ENCODE measurements around the gene RECQL. TPM values are rescaled to one million over a fixed set of nuclear protein-coding genes. Genes with fewer than 3 reads are reported as not detected.
A peak's percentile ranks its signal among the peaks of the same experiment; 100 is the strongest.
"Not testable (repeated sequence)": the region's sequence is repeated elsewhere in the genome, so short reads cannot be mapped to it uniquely, and the experiment has no call there.

Gene RECQL
- total RNA-seq, 1 donor from 2014 or later, result 130 TPM

DNA sequence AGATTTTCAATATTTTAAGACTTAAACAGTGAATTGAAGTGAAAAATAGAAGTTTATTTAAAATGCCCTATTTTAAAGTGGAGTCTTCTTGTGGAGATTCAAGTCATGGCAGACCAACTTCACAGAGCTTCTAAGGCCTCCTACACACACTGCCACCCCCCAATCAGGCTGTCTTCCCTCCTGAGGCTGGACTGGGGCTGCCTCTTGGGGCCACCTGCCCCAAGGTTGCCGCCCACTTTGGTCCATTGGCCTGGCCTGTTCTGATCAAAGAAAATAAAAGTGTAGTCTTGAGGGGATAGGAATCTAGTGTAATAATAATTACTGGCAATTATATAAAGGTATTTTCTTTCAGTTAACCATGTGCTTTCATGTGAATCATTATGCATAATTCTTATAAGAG is 1.4 kb upstream of the RECQL start:
- DNase-seq, result no peak

DNA sequence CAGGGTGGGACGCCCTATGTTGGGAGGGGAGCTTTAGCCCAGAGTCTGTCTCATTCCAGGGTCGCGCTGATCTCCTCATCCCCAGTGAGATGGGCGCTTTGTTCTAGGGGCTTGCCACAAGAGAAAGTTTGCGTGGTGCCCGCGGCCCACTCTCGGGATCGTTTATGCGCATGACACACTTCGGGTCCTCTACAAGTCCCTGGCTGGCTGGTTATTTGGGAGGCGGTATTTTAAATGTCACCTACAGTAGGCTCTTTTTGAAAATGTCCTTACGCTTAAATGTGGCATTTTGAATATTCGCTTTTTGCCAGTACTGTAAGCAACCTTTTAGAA is 695 bp upstream of the RECQL start:
- DNase-seq, result peak; percentile 54

DNA sequence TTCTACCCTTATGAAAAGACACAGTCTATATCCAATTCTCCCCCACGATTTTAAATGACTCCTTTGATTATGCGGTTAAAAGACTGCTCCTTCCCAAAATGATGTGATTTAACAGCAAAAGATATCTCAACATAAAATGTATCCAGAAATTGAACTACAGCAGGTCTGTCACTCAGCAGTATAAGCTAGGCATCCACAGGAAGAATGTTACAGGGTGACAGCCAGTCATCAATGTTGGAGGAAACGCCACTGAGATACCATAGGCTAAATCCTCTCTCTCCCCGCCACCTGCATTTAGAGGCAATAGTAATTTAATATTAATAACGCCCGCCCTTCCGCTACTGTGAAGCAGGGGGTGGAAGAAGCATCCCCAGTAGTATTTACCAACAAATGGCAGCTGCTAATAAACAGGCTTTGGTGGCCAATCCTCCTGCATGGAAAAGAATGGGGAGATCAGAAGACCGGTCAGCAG is 613 bp downstream of the RECQL start:
- peak; percentile 1 for DNase-seq

DNA sequence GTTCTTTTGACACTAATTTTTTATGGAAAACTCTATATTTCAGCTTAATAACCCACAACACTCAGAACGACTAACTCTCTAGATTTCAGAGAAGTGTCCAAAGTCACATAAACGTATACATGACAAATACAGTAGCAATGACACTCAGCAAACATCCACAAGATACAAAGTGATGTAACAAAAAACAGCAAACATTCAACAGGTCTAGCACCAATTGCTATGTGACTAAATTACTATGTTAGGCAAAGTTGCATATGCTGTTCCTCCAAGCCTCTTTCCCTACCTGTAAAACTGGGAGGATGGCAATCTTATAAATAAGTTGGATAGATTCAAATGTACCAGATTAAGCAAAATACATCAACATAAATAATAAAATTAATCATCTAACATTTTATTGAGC is 1.7 kb downstream of the RECQL start:
- DNase-seq, result no peak

DNA sequence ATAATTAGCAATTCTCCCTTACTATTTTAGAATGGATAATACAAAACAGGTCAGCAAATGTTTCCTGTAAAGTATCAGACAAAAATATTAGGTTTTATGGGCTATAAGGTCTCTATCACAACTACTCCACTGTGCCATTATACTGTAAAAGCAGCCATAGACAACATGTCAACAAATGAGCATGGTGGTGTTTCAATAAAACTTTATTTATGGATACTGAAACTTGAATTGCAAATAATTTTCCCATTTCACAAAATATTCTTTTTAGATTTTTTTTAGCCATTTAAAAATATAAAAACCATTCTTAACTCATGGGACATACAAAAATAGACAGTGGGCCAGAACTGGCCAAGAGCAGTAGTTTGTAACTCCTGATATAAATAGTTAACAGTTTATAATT is 15.4 kb downstream of the RECQL start:
- DNase-seq, result no peak

DNA sequence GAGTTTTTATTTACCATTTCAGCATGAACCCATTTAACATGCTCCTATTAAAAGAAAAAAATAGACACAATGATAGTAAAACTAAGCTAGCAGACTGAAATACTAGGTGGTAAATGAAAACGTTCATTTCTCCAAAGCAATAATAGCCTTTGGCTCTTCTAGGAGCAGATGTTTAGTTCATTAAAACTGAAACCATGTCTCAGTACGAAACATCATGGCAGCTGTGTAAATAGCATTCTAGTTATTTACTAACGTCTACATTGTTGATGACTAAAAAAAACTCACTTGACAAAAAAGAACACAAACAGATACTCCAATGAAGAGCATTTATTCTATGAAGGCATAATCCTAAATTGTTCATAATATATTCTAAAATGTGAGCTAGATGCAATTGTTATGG is 17.9 kb downstream of the RECQL start:
- DNase-seq, result no peak

DNA sequence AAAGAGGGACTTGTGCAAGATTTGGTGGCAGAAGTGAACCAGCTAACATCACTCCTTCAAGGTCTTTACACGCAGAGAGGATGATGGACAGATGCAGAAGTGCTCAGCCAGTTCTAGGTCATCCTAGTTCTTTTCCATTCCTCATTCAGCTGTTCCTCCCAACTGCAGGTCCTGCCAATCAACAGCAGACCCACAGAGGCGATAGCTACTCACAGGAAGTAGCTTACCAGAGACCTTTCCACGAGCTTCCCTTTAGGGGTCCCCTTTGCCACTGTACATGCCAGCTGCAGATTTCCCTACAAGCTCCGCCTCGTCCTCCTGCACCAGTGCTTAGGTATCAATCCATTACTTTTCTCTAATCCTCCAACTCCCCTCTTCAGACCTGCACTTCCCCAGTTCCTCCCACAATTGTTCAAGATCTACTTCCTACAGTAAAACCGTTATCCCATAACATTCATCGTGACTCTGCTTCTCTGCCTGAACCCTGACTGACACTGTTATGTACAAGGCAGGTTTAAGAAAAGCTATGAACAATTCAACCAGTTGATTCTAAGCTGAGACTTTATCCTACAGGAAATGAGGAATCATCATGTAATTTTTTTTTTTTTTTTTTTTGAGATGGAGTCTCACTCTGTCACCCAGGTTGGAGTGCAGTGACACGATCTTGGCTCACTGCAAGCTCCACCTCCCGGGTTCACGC is 22.5 kb downstream of the RECQL start:
- peak; percentile 11 for DNase-seq

DNA sequence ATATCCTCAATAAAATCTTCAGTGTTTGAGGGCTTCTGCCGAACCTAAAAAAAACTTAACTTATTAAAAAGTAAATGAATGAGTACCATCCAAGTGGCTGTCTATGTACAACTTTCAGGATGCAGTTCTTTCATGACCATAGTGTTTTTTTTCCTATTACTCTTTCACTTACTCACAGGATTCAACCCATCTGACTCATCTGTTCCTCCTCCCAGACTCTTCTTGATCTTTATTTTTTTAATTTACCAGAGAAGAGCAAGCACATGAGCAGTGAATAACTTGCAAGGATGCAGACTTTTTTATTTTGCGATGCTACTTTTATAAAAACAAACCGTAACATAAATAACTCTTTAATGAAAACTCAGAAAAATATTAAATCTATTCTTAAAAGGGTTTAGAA is 24.5 kb downstream of the RECQL start:
- DNase-seq, result peak; percentile 38

DNA sequence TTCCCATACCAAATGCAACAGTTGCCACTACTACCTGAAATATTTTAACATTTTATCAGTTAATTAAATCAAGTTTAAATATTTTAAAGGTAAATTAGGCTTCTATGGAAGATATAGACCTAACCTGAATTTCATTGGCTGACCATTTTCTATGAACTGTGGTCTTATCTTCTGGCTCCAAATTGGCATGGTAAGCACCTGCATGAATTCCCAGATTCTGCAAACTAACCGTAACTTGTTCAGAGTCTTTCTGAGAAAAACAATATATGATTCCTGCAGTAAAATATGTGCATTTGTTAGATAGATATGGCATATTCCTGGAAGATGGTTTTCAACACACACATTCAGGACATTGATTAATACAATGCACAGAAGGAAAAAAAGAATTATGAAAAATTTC is 25.9 kb downstream of the RECQL start:
- no peak for DNase-seq

DNA sequence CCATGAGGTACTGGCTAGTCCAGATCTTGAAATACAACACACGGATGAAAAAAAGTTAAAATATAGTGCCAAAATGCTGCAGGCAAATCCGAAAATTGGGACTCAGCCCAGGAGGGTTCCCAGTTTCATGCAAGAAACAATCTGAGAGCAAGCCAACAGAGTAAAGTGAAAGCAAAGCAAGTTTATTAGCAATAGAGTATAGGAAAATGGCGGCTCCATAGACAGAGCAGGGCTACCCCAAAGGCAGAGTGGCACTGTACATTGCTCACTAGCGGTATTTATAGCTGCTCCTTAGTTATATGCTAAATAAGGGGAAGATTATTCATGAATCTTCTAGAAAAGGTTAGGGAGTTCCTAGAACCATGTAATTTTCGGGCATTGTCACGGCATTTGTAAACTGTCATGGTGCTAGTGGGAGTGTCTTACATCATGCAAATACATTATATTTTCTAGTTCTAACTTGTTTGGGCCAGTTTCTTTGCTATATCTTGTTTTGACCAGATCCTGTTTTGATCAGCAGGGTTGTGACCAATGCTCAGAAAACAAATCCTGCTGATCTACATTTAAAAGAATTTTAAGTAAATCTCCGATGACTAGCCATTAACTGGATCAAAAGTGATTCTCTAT is 29.1 kb downstream of the RECQL start:
- no peak for DNase-seq

DNA sequence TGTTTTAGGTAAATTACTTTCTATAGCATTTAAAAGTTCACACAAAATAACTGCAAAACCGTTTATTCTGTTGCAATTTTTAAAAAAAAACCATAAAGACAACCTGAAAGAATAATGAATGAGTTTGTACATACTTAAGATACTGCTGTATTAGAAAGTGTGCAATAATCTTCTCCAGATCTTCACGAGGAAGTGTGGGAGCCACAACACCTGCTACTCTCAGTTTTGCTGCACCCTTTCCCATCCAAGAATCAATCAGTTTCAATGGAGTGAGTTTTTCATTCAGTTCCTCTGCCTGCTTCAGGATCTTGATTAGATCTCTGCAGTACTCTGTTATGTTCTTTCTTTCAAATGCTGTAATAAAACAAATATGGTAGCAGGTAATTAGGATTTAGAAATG is 30.1 kb downstream of the RECQL start:
- DNase-seq, result no peak

DNA sequence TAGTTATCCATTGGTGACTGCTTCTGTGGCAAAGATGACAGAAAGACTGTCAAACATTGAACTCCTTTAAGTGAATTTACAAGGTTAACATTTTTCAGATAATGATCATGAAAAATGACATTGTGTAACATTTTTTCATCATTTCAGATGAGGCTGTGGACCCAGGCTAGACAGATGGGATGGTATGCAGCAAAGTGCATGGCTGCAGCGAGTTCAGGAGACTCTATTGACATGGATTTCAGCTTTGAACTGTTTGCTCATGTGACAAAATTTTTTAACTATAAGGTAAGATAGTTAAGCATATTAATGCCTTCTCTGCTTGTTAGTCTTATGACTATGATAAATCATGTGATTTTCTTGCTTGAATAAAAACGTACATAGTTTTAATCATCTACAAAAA is 34.1 kb downstream of the RECQL start:
- DNase-seq, result not testable (repeated sequence)

DNA sequence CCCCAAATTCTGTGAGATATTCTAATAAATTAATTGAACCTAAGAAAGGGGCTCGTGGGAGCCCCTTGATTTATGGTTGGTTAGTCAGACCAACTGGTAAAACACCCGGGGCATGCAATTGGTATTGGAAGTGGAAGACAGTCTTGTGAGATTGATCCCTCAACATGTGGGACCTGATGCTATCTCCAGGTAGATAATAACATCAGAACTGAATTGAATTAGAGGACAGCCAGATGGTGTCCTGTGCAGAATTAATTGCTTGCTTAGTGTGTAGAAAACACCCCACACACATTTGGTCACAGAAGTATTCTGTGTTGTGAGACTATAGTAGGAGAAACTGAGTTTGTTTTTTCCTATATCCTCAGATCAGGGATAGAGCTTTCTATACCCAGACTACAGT is 42.0 kb downstream of the RECQL start:
- no peak for DNase-seq

DNA sequence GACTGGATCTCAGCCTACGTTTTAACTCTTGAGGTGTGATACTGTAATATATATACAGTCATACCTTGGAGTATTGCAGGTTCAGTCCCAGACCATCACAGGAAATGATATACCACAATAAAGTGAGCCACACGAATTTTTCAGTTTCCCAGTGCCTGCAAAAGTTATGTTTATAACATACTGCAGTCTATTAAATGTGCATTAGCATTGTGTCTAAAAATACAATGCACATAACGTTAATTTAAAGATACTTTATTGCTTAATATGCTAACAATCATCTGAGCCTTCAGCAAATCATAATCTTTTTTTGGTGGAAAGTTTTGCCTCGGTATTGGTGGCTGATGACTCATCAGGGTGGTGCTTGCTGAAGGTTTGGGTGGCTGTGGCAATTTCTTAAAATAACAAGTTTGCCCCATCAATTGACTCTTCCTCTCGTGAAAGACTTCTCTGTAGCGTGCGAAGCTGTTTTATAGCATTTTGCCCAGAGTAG is 45.1 kb downstream of the RECQL start:
- no peak for DNase-seq

DNA sequence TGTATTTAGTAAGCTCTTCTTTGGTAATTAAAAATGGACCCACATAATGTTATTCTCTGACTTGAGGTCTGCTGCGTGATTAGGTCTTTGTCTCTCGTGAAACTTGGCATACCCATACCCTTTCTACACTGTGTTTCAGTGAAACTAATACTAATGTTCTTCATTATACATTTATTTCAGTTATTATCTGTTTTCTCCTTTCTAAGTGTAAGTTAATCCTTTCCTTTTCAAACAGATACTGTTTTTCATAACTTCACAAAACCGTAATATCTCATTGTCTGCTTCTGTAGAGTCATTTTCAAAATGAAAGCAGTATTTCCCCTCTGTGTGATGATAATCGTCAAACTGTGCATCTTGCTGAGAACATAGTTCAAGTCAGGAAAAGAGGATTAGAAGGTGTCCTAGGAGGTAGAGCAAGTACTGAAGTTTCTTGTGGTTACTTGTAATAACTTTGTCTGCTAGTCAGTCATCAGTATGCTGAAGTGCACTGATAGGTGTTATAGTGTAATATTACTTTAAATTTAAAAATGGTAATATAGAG is 48.1 kb downstream of the RECQL start:
- DNase-seq, result no peak

DNA sequence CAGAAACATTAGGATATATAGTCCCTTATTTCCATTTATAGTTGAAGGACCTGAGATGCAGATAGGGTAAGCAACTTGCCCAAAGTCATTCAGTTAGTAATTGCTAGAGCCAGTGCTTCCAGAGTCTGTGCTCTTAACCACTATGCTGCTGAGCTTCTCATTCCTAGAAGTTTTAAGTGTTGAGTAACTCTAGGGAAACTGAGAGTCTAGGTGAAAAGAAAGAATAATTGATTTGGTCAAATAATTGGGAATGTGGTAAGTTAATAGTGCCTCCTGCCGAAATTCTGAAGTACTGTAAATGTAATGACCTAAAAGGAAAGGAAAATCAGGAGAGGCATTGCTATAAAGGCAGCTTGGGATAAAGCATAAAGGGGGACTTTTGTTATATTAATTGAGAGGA is 49.9 kb downstream of the RECQL start:
- peak; percentile 17 for DNase-seq

DNA sequence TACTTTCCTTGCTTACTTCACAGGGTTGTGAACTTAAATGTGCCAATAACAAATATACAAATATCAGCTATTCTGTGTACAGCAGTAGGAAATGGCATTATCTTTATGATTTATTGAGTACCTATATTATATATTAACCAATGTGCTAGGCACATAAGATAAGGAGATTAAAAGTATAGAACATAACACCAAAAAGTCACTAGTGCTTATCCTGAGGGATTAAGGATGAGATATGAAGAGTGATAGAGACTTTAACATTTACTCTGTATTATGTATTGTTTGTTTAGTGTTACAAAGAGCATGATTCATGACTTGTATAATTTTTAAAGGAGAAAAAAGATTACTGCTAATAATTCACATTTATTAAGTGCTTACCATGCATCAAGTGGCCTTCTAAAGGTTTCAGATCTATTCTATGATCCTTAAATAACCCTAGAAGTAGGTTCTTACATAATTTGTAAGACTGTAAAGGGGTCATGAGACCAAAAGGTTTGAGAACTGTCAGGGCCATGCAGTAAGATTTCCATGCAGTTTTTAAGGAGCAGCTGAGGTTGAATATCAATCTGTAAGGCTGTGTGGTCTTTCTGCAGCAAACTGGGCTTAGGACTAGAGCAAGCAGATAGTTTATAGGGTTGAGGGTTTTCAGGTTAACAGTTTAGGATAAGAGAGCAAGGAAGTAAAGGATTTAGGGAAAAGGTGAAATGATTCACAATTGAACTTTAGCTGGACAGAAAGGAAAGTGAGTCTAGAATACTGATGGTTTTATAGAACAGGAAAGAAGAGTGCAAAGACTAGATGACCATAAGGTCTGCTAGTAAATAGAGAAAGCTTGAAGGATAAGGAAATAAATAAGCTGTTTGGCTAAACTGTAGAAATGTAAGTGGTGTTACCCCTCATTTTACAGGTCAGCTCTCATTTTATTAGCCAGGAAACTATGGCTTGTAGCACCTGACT is 57.0 kb downstream of the RECQL start:
- DNase-seq, result no peak

DNA sequence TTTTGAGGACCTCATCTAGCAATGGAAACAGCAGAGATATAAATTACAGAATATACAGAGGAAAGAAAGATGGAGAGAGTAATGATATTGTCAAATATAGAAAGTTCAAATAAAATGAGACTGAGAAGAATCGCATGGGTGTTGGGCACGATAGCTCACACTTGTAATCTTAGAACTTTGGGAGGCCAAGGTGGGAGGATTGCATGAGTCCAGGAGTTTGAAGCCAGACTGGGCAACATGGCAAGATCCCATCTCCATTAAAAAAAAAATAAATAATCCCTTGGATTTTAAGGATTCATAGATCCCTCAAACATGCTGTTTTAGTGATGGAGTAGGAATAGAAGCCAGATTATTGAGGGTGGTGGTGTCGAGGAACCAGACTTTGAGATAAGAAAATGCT is 62.1 kb downstream of the RECQL start:
- no peak for DNase-seq

DNA sequence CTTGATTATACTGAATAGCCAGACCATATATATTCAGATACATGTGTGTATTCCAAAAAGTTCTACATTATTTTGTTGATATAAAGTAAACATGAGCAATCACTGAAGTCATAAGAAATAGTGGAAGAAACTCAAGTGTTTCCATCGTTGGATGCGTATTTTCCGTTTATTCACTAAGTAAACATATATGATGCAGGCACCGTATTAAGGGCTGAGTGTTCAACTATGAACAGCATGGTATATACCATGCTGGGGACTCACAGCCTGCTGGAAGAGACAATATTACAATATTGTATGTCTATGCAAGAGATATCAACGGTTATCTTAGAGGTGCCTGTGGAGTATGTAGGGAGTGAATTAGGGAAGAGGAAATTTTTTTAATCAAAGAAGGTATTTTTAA is 62.8 kb downstream of the RECQL start:
- DNase-seq, result peak; percentile 23

DNA sequence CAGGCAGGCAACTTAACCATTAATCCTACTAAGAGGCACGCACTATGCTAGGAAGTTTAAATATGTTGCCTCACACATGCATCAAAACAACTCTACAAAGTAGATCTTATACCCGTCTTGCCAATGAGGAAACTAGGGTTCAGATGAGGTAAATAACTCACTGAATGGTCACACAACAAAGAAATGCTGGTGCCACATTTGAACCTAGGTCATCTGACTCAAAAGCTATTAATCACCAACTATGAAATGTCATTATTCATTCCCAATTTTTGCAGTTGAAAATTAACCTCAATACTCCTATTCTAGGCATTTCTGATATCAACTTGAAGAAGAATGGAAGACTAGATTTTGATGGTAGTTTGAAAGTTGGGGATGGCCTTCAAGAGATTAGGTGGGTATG is 66.7 kb downstream of the RECQL start:
- DNase-seq, result no peak

DNA sequence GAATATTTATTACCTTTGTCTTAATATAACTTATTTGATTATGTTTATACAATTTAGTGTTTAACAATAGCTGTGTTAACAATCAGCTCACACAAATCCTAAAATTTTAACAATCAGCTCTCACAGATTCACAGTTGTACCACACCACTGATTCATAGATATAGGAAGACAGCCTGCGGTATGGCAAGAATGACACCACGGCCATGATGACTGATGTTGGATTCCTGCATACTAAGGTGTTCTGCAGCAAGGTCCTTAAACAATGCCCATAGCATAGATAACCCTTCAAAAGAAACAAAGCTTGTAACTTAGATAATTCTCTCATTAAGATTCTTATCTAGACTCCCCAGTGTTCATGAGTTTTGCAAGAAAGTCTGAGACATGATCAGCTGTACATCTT is 67.9 kb downstream of the RECQL start:
- no peak for DNase-seq

DNA sequence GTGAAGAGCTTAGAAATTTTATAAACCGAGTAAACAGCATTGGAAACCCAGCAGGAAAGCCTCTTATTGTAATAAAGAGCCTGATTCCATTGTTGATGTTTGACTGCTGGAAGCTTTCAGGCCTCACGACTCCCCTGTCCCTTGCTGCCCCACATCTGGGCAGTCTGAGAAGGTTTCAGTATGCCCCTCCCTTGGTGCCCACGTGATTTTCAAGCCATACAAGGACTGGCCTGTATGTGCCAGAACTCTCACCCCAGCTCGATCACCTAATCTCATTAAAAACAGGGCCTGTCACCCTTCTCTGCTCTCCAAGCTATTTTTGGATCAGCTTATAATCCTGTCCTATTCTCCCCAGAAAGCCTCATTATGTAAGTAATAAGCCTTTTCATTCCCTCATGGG is 71.4 kb downstream of the RECQL start:
- no peak for DNase-seq

DNA sequence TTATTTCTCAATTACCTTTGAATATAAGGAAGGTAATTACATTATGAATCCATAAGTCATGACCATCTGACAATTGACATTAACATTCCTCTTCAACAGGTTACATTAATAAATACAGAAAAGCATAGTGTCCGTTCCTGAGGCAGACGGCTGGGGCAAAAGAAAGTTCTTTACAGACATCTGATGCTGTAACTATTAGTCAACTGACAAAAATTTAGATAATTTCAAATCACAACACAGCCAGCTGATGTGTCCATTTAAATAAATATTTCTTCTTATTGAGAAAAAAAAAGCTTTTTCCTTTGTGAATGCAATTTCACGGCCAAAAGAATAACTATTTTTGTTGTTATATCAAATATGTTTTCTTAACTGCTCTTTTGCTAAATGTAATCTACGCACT is 73.2 kb downstream of the RECQL start:
- DNase-seq, result peak; percentile 37

Measured in dermis blood vessel endothelial cell (primary cell).